ENCODE results near the gene TFF3.

- TF ChIP-seq EZH2phosphoT487 (IDR thresholded peaks at IDR 0.05; ENCODE audit: insufficient read depth, low read depth) (no peak), EZH2 (IDR thresholded peaks at IDR 0.05; ENCODE audit: insufficient read depth, poor library complexity, severe bottlenecking) (no peak)
Measured at GRCh38 chr21:42358261-42358660, 43.1 kb upstream of the TFF3 start.
